CD14-positive monocyte (primary cell): ENCODE results near the gene GSE1. TPM values are rescaled to one million over a fixed set of nuclear protein-coding genes. Genes with fewer than 3 reads are reported as not detected.

Experiments
- DNase-seq, 3 donors: peaks; one replicate each; pipeline ENCODE4 v3.0.0-alpha.2; 2011 to 2022
- H2AFZ ChIP-seq: 2 replicates; pipeline ENCODE4 v1.6.0; 2012; ENCODE audit warnings: mild to moderate bottlenecking, low read depth, low read length, inconsistent platforms; ENCODE audit not compliant: insufficient read depth, poor library complexity, severe bottlenecking
- H3K27ac ChIP-seq, 2 donors: 1 replicate in 1 of 2; 2 replicates in 1 of 2; pipeline ENCODE4 v1.5.1; 2012 to 2013; ENCODE audit warnings: low read length in 2 of 2, control low read depth in 1 of 2, inconsistent platforms in 1 of 2, low read depth in 1 of 2, mild to moderate bottlenecking in 1 of 2
- H3K27me3 ChIP-seq, 2 donors: one replicate each; pipeline versions ENCODE4 v1.6.0 to v1.6.1; 2011 to 2013; ENCODE audit warnings: low read length in 2 of 2; ENCODE audit not compliant: control insufficient read depth in 2 of 2, insufficient read depth in 2 of 2
- H3K36me3 ChIP-seq, 2 donors: replicated peaks in 1 of 2; 1 replicate in 1 of 2; 2 replicates in 1 of 2; pipeline versions ENCODE4 v1.5.1 to v1.6.1; 2012 to 2013; ENCODE audit warnings: low read length in 2 of 2, control low read depth in 1 of 2, inconsistent platforms in 1 of 2, mild to moderate bottlenecking in 1 of 2; ENCODE audit not compliant: insufficient read depth in 2 of 2, control insufficient read depth in 1 of 2
- H3K4me1 ChIP-seq, 2 donors: 1 replicate in 1 of 2; 2 replicates in 1 of 2; pipeline versions ENCODE4 v1.5.1 to v1.6.1; 2012 to 2013; ENCODE audit warnings: low read length in 2 of 2, control low read depth in 1 of 2, inconsistent platforms in 1 of 2, mild to moderate bottlenecking in 1 of 2, moderate library complexity in 1 of 2; ENCODE audit not compliant: insufficient read depth in 2 of 2, control insufficient read depth in 1 of 2
- H3K4me2 ChIP-seq: replicated peaks from 2 replicates; pipeline ENCODE3; 2012; ENCODE audit warnings: low read length, moderate library complexity, mild to moderate bottlenecking; ENCODE audit not compliant: poor library complexity, severe bottlenecking; ENCODE audit errors: extremely low read depth
- H3K4me3 ChIP-seq, 3 experiments: fragments of 200-600 bp in 1 of 3; sonication (generic) in 1 of 3; replicated peaks in 1 of 3; 1 replicate in 2 of 3; 2 replicates in 1 of 3; pipeline ENCODE4 v1.5.1; 2011 to 2013; ENCODE audit warnings: low read length in 3 of 3, mild to moderate bottlenecking in 3 of 3, control low read depth in 2 of 3, low read depth in 2 of 3, inconsistent platforms in 1 of 3, moderate library complexity in 1 of 3
- H3K79me2 ChIP-seq: 2 replicates; pipeline ENCODE4 v1.6.0; 2012; ENCODE audit warnings: mild to moderate bottlenecking, control low read depth, inconsistent platforms, low read length, moderate library complexity; ENCODE audit not compliant: insufficient read depth
- H3K9ac ChIP-seq: 2 replicates; pipeline ENCODE4 v1.6.0; 2017; ENCODE audit warnings: low read length, mild to moderate bottlenecking; ENCODE audit not compliant: insufficient read depth, poor library complexity, severe bottlenecking
- H3K9me3 ChIP-seq, 2 donors: replicated peaks in 1 of 2; 1 replicate in 1 of 2; 2 replicates in 1 of 2; pipeline versions ENCODE4 v1.5.1 to v1.6.1; 2012 to 2013; ENCODE audit warnings: low read length in 2 of 2, control low read depth in 1 of 2; ENCODE audit not compliant: control insufficient read depth in 1 of 2, insufficient read depth in 1 of 2
- H4K20me1 ChIP-seq: 2 replicates; pipeline ENCODE4 v1.6.0; 2012; ENCODE audit warnings: mild to moderate bottlenecking, low read length, control low read depth, moderate library complexity; ENCODE audit not compliant: insufficient read depth
- H3K27ac Mint-ChIP-seq, 7 donors: one replicate each; pipeline ENCODE4 v1.8.0; 2020; ENCODE audit warnings: mild to moderate bottlenecking in 7 of 7, mixed read lengths in 7 of 7, moderate library complexity in 6 of 7, inconsistent platforms in 2 of 7
- H3K27me3 Mint-ChIP-seq, 3 donors: one replicate each; pipeline ENCODE4 v1.8.0; 2021 to 2022; ENCODE audit warnings: low read depth in 3 of 3, mild to moderate bottlenecking in 3 of 3, mixed read lengths in 3 of 3, moderate library complexity in 3 of 3, inconsistent platforms in 1 of 3
- H3K36me3 Mint-ChIP-seq, 2 donors: one replicate each; pipeline ENCODE4 v1.8.0; 2020; ENCODE audit warnings: mixed read lengths in 2 of 2, inconsistent platforms in 1 of 2, mild to moderate bottlenecking in 1 of 2
- H3K4me1 Mint-ChIP-seq: one replicate; pipeline ENCODE4 v1.8.0; 2020; ENCODE audit warnings: mild to moderate bottlenecking, mixed read lengths
- H3K4me3 Mint-ChIP-seq, 2 donors: one replicate each; pipeline ENCODE4 v1.8.0; 2020; ENCODE audit warnings: mild to moderate bottlenecking in 2 of 2, mixed read lengths in 2 of 2, moderate library complexity in 1 of 2
- H3K9me3 Mint-ChIP-seq, 7 donors: one replicate each; pipeline ENCODE4 v1.8.0; 2020 to 2022; ENCODE audit warnings: mixed read lengths in 7 of 7, mild to moderate bottlenecking in 6 of 7, moderate library complexity in 6 of 7, inconsistent platforms in 2 of 7
- WGBS: methylation state at CpG from one replicate; pipeline ENCODE4 v1.1.5; 2013; ENCODE audit warnings: missing lambda C conversion rate; ENCODE audit not compliant: insufficient coverage; 5-methylcytosine and 5-hydroxymethylcytosine counted together
- intact Hi-C, 2 donors: fragments of 100-400 bp; cut with micrococcal nuclease; formaldehyde crosslinking; loops; one replicate each; pipeline versions ENCODE4 v1.15.0 to v1.15.1; 2023
- polyA plus RNA-seq, 3 donors: library from polyadenylated mRNA; depleted of rRNA in 1 of 3; unstranded in 2 of 3; stranded (reverse) in 1 of 3; fragments of 300-500 nt in 2 of 3; fragments of >200 nt in 1 of 3; fragmentation: Illumina TruSeq in 2 of 3; gene quantifications; 1 replicate in 2 of 3; 2 replicates in 1 of 3; pipeline ENCODE4 v1.2.3, GENCODE V29; 2012 to 2021
- TF ChIP-seq, protein P1 (sequence below): fragments of 200-600 bp; IDR thresholded peaks from one replicate; pipeline ENCODE4 v1.8.0; 2022; ENCODE audit warnings: antibody characterized with exemption, mild to moderate bottlenecking

Gene GSE1
- polyA plus RNA-seq, 3 donors = 0.67 to 38.9 (median 0.86) TPM

DNA sequence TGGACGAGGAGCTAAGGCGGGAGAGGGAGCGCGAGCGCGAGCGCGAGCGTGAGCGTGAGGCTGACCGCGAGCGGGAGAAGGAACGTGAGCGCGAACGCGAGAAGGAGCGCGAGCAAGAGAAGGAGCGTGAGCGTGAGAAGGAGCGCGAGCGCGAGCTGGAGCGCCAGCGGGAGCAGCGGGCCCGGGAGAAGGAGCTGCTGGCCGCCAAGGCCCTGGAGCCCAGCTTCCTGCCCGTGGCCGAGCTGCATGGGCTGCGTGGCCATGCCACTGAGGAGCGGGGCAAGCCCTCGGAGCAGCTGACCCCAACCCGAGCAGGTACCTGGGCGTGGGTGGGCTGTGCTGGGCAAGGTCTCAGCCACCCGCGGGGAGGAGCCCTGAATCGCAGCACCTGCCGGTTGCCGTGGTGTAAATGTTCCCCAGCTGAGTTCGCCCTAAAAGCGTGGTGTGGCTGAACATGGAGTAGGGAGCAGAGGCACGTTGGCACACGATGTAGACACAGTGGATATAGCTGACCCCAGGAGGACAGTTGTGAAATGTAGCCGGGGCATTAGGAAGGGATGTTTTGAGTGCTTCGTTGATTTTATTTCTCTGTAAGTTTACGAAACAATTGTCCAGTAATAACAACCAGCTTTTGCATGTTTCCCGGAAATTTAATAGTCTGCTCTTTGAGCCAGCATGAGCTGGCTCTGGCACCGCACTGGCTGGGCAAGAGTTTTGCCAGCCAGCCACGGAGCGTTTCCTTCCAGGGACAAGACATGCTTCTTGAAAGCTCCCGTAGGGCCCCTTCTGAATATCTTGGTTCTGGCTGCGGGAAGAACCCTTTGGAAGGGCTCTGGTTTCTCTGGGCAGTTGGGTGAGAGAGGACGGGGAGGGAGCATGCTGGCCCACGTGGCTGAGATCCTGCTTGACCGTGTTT is 43.5 kb downstream of the GSE1 start:
- H3K27me3 ChIP-seq = no peaks in the 10 kb centered on the region
- H3K4me3 ChIP-seq = no peak overlapping the region
- DNase-seq = no peak
- Mint-ChIP-seq H3K36me3 (peaks cover 60 to 83% of the 10 kb centered on the region in 2 donors), H3K9me3 (no peaks in the 10 kb centered on the region), H3K27ac (peak overlapping the region in 3 of 7 donors; percentile 42 to 87 (median 42)), H3K27me3 (no peaks in the 10 kb centered on the region), H3K4me3 (no peak overlapping the region), H3K4me1 (no peaks in the 10 kb centered on the region)
- peaks cover 80% of the 10 kb centered on the region in 2 donors for H3K36me3 ChIP-seq
- peaks cover 42% of the 10 kb centered on the region for H4K20me1 ChIP-seq
- peaks cover 6% of the 10 kb centered on the region for H3K79me2 ChIP-seq
- peaks cover 4 to 6% of the 10 kb centered on the region in 2 donors for H3K4me1 ChIP-seq
- no peak overlapping the region for H2AFZ ChIP-seq
- H3K27ac ChIP-seq = no peak overlapping the region
- TF ChIP-seq, protein P1, sequence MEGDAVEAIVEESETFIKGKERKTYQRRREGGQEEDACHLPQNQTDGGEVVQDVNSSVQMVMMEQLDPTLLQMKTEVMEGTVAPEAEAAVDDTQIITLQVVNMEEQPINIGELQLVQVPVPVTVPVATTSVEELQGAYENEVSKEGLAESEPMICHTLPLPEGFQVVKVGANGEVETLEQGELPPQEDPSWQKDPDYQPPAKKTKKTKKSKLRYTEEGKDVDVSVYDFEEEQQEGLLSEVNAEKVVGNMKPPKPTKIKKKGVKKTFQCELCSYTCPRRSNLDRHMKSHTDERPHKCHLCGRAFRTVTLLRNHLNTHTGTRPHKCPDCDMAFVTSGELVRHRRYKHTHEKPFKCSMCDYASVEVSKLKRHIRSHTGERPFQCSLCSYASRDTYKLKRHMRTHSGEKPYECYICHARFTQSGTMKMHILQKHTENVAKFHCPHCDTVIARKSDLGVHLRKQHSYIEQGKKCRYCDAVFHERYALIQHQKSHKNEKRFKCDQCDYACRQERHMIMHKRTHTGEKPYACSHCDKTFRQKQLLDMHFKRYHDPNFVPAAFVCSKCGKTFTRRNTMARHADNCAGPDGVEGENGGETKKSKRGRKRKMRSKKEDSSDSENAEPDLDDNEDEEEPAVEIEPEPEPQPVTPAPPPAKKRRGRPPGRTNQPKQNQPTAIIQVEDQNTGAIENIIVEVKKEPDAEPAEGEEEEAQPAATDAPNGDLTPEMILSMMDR = no peak
- no peaks in the 10 kb centered on the region for H3K9me3 ChIP-seq
- no peak overlapping the region for H3K9ac ChIP-seq
- intact Hi-C loops = no loop called here
- no peak overlapping the region for H3K4me2 ChIP-seq
- 96% methylated on average over 55 of the region's 59 CpGs for WGBS

DNA sequence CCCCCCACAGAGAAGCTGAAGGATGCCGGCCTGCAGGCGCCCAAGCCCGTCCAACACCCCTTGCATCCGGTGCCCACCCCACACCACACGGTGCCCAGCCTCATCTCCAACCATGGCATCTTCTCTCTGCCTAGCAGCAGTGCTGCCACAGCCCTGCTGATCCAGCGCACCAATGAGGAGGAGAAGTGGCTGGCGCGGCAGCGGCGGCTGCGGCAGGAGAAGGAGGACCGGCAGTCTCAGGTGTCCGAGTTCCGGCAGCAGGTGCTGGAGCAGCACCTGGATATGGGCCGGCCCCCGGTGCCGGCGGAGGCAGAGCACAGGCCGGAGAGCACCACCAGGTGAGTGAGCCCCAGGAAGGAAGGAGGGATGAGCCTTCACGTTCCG is 44.1 kb downstream of the GSE1 start:
- WGBS = 91% methylated on average over 11 of the region's 21 CpGs
- Histone ChIP-seq H3K4me2 (no peak overlapping the region), H2AFZ (no peak overlapping the region), H3K4me1 (peaks cover 4 to 6% of the 10 kb centered on the region in 2 donors), H3K27ac (no peak overlapping the region), H4K20me1 (peaks cover 36% of the 10 kb centered on the region), H3K36me3 (peaks cover 86 to 87% of the 10 kb centered on the region in 2 donors), H3K27me3 (no peaks in the 10 kb centered on the region), H3K9me3 (no peaks in the 10 kb centered on the region), H3K4me3 (no peak overlapping the region), H3K79me2 (peaks cover 6% of the 10 kb centered on the region), H3K9ac (no peak overlapping the region)
- H3K9me3 Mint-ChIP-seq = no peaks in the 10 kb centered on the region
- TF ChIP-seq, protein P1 = no peak
- intact Hi-C loops = no loop called here
- H3K36me3 Mint-ChIP-seq = peaks cover 66 to 84% of the 10 kb centered on the region in 2 donors
- H3K27me3 Mint-ChIP-seq = no peaks in the 10 kb centered on the region
- H3K4me1 Mint-ChIP-seq = no peaks in the 10 kb centered on the region
- H3K4me3 Mint-ChIP-seq = no peak overlapping the region
- H3K27ac Mint-ChIP-seq = peak overlapping the region in 1 of 7 donors; percentile 42
- DNase-seq = no peak
